ENCODE data around the gene PROSER3.

DNA sequence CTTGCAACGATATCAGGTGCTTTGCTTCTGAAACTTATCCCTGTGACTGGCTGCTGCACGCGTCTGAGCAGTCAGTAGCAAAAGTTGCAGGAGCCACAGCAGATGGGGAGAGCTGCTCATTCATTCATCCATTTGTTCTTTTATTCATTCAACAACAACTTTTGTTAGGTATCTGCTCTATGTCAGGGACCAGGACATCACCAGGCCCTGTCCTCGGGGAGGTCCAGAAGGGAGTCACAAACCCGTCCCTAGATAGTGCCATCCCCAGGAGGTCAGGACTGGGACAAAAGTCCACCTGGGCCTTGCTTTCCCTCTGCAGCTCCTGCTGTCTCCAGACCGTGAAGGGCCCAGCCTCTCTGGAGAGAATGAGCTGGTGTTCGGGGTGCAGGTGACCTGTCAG lies 20.0 kb downstream of the PROSER3 start:
- no peak for TF ChIP-seq POLR2AphosphoS5 (IDR thresholded peaks at IDR 0.05)
- TF ChIP-seq, protein P1, sequence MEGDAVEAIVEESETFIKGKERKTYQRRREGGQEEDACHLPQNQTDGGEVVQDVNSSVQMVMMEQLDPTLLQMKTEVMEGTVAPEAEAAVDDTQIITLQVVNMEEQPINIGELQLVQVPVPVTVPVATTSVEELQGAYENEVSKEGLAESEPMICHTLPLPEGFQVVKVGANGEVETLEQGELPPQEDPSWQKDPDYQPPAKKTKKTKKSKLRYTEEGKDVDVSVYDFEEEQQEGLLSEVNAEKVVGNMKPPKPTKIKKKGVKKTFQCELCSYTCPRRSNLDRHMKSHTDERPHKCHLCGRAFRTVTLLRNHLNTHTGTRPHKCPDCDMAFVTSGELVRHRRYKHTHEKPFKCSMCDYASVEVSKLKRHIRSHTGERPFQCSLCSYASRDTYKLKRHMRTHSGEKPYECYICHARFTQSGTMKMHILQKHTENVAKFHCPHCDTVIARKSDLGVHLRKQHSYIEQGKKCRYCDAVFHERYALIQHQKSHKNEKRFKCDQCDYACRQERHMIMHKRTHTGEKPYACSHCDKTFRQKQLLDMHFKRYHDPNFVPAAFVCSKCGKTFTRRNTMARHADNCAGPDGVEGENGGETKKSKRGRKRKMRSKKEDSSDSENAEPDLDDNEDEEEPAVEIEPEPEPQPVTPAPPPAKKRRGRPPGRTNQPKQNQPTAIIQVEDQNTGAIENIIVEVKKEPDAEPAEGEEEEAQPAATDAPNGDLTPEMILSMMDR (IDR thresholded peaks at IDR 0.05) = no peak
- no peak for TF ChIP-seq POLR2A (IDR thresholded peaks at IDR 0.05)
- no peak for TF ChIP-seq EP300 (IDR thresholded peaks at IDR 0.05)

All from suprapubic skin (tissue), 4 donors.